Activated B cell treated with CpG ODN at 0.5 μM for 24 hours (primary cell): ENCODE data around the gene MORN1. TPM values are rescaled to one million over a fixed set of nuclear protein-coding genes. Genes with fewer than 3 reads are reported as not detected.
"Not testable (repeated sequence)": the region's sequence is repeated elsewhere in the genome, so short reads cannot be mapped to it uniquely, and the experiment has no call there.

Source experiments
- ATAC-seq: fragments of 200-7000 bp; cut with Tn5 transposase; one replicate; pipeline ENCODE4 v1.10.0; 2021; ENCODE audit warnings: low read depth, mild to moderate bottlenecking, moderate library complexity
- CTCF ChIA-PET: fragments of 350-600 bp; sonication (Branson Sonifier 250); formaldehyde crosslinking; loops from one replicate; lab custom pipeline; 2021; ENCODE audit warnings: antibody characterized with exemption; lab: Charles Lee
- POLR2A ChIA-PET: fragments of 350-600 bp; sonication (Branson Sonifier 250); formaldehyde crosslinking; loops from one replicate; lab custom pipeline; 2021; ENCODE audit warnings: antibody characterized with exemption; lab: Charles Lee
- DNase-seq: peaks from one replicate; pipeline ENCODE4 v3.0.0; 2022
- H3K27ac Mint-ChIP-seq: one replicate; pipeline ENCODE4 v1.8.0; 2020; ENCODE audit warnings: mixed read lengths
- H3K27me3 Mint-ChIP-seq: one replicate; pipeline ENCODE4 v1.8.0; 2021; ENCODE audit warnings: mixed read lengths
- H3K36me3 Mint-ChIP-seq: one replicate; pipeline ENCODE4 v1.8.0; 2021; ENCODE audit warnings: low read depth, mixed read lengths
- H3K4me1 Mint-ChIP-seq: one replicate; pipeline ENCODE4 v1.8.0; 2021; ENCODE audit warnings: mixed read lengths
- H3K4me3 Mint-ChIP-seq: one replicate; pipeline ENCODE4 v1.8.0; 2020; ENCODE audit warnings: mild to moderate bottlenecking, mixed read lengths
- H3K9me3 Mint-ChIP-seq: one replicate; pipeline ENCODE4 v1.8.0; 2020; ENCODE audit warnings: mixed read lengths
- intact Hi-C: fragments of 100-400 bp; cut with micrococcal nuclease; formaldehyde crosslinking; loops from one replicate; pipeline ENCODE4 v1.15.1; 2024
- total RNA-seq: library from RNA; stranded (reverse); gene quantifications from 2 replicates; pipeline ENCODE4 v1.2.3, GENCODE V29; 2022
- TF ChIP-seq, protein P1 (sequence below): fragments of 200-600 bp; IDR thresholded peaks from one replicate; pipeline ENCODE4 v1.8.0; 2022; ENCODE audit warnings: antibody characterized with exemption, mild to moderate bottlenecking

MORN1 gene
- total RNA-seq, 1 donor from 2014 or later = 17.8 TPM

GRCh38 chr1:2297246-2298011 is 93.9 kb downstream of the MORN1 start:
- TF ChIP-seq, protein P1, sequence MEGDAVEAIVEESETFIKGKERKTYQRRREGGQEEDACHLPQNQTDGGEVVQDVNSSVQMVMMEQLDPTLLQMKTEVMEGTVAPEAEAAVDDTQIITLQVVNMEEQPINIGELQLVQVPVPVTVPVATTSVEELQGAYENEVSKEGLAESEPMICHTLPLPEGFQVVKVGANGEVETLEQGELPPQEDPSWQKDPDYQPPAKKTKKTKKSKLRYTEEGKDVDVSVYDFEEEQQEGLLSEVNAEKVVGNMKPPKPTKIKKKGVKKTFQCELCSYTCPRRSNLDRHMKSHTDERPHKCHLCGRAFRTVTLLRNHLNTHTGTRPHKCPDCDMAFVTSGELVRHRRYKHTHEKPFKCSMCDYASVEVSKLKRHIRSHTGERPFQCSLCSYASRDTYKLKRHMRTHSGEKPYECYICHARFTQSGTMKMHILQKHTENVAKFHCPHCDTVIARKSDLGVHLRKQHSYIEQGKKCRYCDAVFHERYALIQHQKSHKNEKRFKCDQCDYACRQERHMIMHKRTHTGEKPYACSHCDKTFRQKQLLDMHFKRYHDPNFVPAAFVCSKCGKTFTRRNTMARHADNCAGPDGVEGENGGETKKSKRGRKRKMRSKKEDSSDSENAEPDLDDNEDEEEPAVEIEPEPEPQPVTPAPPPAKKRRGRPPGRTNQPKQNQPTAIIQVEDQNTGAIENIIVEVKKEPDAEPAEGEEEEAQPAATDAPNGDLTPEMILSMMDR = no peak
- no peak for ATAC-seq
- ChIA-PET CTCF (no interaction called here), POLR2A (interaction anchor here (6.5 kb wide), 1 partner anchor 16 kb away, joined by 100 read pairs; no protein-coding TSS in a partner anchor)
- Mint-ChIP-seq H3K4me3 (no peak overlapping the region), H3K27me3 (no peaks in the 10 kb centered on the region), H3K9me3 (no peaks in the 10 kb centered on the region), H3K27ac (no peak overlapping the region), H3K36me3 (peaks cover 6% of the 10 kb centered on the region), H3K4me1 (peaks cover 93% of the 10 kb centered on the region)
- intact Hi-C loops = no loop called here
- DNase-seq = no peak

- H3K27me3 Mint-ChIP-seq = no peaks in the 10 kb centered on the region
- ChIA-PET CTCF (no interaction called here), POLR2A (interaction anchor here (0.8 kb wide), 1 partner anchor 16 kb away, joined by 3 read pairs; no protein-coding TSS in a partner anchor)
- TF ChIP-seq, protein P1 = no peak
- ATAC-seq = no peak
- H3K27ac Mint-ChIP-seq = no peak overlapping the region
- intact Hi-C loops = no loop called here
- no peaks in the 10 kb centered on the region for H3K9me3 Mint-ChIP-seq
- no peak for DNase-seq
- H3K4me1 Mint-ChIP-seq = peaks cover 93% of the 10 kb centered on the region
- no peak overlapping the region for H3K4me3 Mint-ChIP-seq
- peaks cover 6% of the 10 kb centered on the region for H3K36me3 Mint-ChIP-seq
Measured at GRCh38 chr1:2296614-2297013, 94.7 kb downstream of the MORN1 start.

DNA sequence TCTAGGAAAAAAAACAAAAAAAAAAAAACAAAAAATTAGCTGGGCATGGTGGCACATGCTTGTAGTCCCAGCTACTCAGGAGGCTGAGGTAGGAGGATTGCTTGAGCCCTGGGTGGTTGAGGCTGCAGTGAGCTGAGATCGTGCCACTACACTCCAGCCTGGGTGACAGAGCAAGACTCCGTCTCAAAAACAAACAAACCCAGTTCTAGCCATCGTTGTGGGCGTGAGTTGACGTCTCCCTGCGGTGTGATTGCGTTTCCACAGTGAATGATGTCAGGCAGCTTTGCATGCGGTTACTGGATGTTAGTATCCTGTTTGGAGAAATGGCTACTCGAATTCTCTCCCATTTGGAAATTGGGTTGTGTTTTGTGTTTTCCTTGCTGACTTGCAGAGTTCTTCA is 95.1 kb downstream of the MORN1 start:
- H3K4me3 Mint-ChIP-seq, H3K27ac Mint-ChIP-seq, CTCF ChIA-PET, ATAC-seq, intact Hi-C loops, H3K27me3 Mint-ChIP-seq, H3K36me3 Mint-ChIP-seq, DNase-seq, H3K9me3 Mint-ChIP-seq: not testable (repeated sequence)
- POLR2A ChIA-PET = interaction anchor here (0.8 kb wide), 1 partner anchor 17 kb away, joined by 3 read pairs; no protein-coding TSS in a partner anchor
- H3K4me1 Mint-ChIP-seq = peaks cover 93% of the 10 kb centered on the region

- CTCF ChIA-PET = no interaction called here
- Mint-ChIP-seq H3K4me3 (no peak overlapping the region), H3K4me1 (peaks cover 95% of the 10 kb centered on the region), H3K36me3 (peaks cover 6% of the 10 kb centered on the region), H3K9me3 (no peaks in the 10 kb centered on the region), H3K27ac (peak overlapping the region; percentile 35), H3K27me3 (no peaks in the 10 kb centered on the region)
- TF ChIP-seq, protein P1 = no peak
- DNase-seq (no peak), ATAC-seq (no peak)
- POLR2A ChIA-PET = no interaction called here
- intact Hi-C loops = no loop called here
Measured at GRCh38 chr1:2295526-2295925, 95.8 kb downstream of the MORN1 start.

- no peaks in the 10 kb centered on the region for H3K9me3 Mint-ChIP-seq
- CTCF ChIA-PET = no interaction called here
- H3K36me3 Mint-ChIP-seq = peaks cover 6% of the 10 kb centered on the region
- H3K27ac Mint-ChIP-seq = no peak overlapping the region
- H3K4me1 Mint-ChIP-seq = peaks cover 95% of the 10 kb centered on the region
- no peak overlapping the region for H3K4me3 Mint-ChIP-seq
- intact Hi-C loops = no loop called here
- TF ChIP-seq, protein P1 = no peak
- POLR2A ChIA-PET = interaction anchor here (1.5 kb wide), 1 partner anchor 84 kb away, joined by 3 read pairs; no protein-coding TSS in a partner anchor
- H3K27me3 Mint-ChIP-seq = no peaks in the 10 kb centered on the region
- ATAC-seq (no peak), DNase-seq (no peak)
Measured at GRCh38 chr1:2294725-2295078, 96.7 kb downstream of the MORN1 start.
